KG1 (cell line): Measurements from ENCODE around the gene AP3D1.

Experiments
- DNase-seq: peaks from one replicate; lab custom pipeline; 2025; lab: John Stamatoyannopoulos, UW

The AP3D1 gene

GRCh38 chr19:2126879-2127518, 24.4 kb downstream of the AP3D1 start:
- no peak for DNase-seq

DNA sequence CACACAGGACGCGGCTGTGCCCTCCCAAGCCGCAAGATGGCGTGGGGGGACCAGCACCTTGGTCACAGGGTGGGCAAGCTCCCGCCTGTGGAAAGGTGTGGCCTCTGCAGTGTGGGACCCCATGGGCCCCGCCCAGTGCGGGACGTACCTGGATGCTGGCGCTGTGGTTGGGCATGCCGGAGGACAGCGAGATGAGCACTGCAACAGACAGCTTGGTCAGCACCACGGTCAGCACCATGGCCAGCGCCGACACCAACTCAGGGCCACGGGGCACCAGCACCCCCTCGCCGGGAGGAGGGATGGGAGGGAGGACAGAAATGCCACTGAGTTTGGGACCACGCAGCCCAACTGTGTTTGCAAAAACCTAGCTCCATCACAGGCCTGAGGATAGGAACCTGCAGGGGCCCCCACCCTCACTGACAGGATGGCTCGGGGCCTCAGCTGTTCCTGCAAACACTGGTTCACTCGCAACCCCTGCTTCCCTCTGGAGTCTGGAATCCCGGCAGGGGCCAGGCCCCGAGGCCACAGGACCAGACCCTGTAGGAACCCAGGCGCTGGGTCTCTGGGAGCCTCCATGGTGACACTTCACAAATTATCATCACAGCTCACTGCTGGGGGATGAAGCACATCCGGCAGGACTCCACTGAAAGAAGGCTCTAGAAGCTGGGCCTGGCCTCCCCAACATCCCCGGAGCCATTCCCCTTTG, 27.5 kb downstream of the AP3D1 start:
- DNase-seq = no peak

DNA sequence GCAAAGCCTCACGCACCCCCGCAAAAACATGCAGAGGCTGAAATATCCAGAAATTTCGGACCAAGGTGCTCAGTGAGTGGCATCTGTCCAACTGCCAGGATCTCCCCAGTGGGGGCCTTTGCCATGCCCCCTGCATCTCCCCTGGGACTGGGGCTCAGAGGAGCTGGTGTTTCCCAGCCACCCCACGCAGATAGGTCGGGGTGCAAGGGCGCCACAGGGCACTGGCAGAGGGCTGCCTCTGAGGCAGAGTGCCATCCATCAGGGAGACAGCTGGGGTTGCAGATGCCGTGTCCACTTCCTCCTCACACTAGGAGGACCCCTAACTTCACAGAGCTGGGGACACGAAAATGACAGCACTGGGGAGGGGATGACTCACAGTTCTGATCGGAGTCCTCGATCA, 28.4 kb downstream of the AP3D1 start:
- DNase-seq = no peak

GRCh38 chr19:2122251-2122650, 29.1 kb downstream of the AP3D1 start:
- DNase-seq = no peak

DNA sequence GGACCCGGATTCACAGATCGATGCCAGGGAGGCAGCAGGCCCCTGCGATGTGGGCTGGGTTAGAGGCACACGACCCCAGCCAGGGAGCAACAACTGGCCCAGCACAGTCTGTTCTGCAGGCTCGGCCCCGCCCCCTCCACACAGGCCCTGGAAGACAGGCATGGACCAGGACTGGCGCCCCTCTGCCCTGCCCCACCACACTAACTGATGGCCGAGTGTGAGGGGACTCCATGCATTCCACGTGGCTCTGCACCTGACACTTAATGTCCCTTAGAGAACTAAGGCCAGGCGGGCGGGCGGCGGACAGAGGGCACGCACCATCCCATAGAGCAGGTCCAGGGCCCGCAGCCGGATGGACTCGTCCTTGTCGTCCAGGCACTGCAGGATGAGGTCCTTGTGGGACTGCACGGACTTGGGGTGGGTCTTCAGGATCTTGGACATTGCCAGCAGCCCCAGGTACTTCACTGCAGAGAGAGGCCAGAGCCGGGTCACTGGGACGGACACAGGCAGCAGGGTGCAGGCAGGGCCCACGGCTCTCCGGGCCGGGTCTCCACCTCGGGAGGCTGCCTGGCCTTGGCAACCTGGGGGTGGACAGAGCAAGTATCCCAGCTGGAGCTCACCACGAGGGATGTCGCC, 29.8 kb downstream of the AP3D1 start:
- DNase-seq = no peak

GRCh38 chr19:2120821-2121220, 30.5 kb downstream of the AP3D1 start:
- DNase-seq = no peak

DNA sequence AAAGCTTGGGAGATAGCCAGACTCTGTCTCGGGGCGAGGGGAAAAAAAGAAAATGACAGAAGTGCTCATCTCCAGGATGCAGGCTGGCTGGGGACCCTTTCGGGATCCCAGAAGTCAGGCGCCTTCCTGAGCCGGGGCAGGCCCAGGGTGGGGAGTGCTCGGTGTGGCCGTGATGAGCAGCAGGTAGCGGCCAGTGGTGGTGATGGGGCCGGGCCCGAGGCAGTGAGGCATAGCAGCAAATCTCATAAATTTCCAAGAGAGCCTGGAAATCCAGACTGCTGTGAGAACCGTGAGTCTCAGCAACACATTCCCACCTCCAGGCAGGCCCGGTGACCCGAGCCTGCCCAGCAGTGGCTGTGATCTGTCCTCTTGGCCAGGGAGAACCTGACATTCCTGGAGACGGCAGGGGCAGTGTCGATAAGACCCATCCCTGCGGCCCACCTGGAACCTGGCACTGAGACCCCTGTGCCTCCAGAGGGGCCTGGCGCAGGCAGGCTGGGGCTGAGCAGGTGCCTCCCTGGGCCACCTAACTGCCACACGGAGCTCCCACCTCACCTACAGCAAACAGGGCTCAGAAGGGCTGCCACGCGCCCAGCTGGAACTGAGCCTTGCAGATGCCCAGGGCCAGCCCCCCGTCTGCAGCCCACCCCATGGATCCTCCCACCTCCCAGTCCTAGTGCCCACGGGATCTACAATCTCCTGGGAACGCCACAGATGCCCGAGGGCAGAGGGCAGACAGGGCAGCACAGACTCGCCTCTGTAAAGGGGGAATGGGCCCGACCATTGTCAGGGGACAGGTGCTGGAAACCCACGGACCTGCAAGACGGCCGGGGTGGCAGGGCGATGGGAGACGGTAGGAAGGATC, 31.2 kb downstream of the AP3D1 start:
- no peak for DNase-seq

GRCh38 chr19:2118438-2118837, 32.9 kb downstream of the AP3D1 start:
- DNase-seq = no peak

DNA sequence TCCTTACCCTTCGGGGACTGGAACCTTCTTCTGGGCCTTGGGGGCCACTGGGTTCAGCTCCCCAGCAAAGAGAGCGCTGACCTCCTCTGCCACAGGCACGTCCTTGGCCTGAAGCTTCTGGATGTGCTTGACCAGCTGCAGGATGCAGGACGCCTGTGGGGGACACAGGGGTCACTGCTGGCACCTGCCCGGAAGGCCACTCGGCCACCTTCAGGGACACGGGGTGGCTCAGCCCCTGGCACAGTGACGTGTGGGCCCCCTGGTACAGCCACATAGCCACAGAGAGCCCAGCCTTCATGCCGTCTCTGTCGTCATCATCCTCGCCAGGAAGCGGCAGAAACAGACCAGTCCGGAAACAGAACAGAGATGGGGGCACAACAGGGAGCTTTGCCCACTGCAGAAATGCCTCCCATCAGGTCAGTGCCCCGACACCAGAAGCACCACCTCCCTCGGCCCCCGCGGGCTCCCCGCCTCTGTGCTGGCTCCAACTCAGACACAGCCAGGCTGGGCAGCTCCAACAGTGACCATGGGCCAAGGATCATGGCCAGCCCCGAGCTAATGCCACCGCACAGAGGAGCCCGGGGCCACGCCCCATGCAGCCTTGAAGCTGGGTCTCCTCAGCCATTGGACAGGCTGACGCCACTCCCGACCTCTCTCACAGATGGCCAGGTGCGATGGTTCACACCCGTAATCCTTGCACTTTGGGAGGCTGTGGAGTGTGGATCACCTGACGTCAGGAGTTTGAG, 34.0 kb downstream of the AP3D1 start:
- no peak for DNase-seq

DNA sequence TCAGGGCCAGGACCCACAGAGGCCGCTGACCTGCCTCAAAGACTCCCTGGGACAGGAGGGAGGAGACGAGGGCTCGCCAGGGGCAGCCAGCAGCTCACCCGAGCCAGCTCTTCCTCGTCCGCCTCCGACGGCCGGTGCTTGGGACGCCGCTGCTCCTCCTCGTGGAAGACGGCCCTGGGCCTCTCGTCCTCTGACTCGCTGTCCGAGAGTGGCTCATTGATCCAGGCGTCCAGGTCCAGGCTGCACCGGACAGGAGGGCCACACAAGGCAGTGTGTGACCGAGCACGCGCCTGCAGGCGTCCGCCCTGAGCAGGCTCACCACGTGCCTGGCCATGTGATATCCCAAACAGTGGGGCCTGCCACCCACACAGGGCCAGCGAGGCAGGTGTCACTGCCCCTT, 34.9 kb downstream of the AP3D1 start:
- DNase-seq = no peak

DNA sequence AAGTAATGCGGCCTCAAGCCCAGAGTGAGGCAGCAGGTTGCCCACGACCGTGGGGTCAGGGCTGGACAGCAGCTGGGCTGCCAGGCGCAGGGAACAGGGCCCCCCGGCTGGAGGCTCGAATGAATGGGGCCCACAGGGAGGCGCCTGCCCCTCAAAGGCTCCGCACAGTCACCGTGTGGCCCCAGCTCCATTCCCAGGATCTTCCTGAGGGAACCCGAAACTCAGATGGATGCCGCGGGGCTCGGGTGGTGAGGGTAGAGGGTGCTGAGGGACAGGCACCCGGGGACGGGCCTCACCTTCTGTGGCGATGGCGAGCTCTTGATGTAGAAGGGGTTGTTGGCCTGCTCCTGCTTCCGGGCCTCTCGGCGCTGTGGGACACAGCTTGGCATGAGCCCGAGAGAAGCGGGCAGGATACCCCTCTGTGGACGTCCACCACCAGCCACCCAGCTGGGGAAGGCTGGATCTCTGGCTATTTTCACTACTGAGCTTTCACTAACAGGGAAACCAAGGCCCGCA, 35.4 kb downstream of the AP3D1 start:
- no peak for DNase-seq

DNA sequence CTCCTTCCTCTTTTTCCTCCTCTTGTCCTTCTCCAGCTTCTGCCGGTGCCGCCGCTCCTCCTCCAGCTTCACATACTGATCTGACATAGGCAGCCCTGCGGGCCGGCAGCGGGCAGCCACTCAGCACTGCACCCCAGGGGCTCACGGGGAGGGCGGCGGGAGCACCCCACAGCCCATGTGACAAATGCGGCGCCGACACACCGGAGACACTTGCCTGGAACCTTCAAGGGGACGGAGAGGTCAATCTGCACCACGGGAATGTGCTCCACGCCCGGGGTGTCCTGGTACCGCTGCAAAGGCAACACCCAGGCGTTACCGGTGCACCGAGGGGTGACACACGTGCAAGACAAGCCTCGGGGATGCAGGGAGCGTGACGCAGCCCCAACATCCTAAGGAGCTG, 36.0 kb downstream of the AP3D1 start:
- DNase-seq = no peak

- no peak for DNase-seq
These were observed 36.5 kb downstream of the AP3D1 start for GRCh38 chr19:2114821-2115220.

DNA sequence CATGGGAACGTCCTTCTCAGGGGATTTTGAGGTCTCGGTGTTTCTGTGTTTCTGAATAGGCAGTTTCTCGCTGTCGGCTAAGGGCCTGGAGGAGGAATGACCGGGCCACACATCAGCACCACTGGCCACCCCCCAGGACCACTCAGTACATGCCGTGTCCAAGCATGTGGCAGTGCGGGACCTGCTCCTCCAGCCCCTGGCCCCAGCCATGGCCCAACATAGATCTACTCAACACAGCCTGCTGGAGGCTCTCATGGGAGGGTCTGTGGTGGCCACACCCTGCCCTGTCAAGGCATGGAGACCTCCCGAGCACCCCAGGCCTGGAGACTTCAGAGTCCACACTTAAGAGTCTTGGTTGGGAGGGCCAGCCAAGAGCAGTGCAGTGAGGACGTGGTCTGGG, 37.1 kb downstream of the AP3D1 start:
- no peak for DNase-seq

- DNase-seq = no peak
These were observed 37.7 kb downstream of the AP3D1 start for GRCh38 chr19:2113439-2114211.

GRCh38 chr19:2112516-2113320, 38.6 kb downstream of the AP3D1 start:
- no peak for DNase-seq

DNA sequence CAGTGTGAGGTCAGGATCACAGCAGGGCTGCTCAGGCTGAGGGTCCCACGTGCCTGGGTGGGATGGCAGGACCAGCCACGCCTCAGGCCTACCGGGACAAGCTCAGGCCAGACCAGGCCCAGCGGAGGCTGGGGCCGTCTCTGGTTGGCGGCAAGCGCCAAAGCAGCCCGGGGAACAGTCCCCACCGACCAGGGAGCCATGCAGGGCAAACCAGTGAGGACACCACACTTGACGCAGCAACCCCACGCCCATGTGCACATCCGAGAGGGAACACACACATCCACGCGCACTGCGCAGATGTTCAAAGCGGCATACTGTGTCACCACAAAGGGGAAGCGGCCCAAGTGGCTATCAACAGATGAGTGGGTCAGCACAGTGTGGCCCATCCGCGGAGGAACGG, 39.5 kb downstream of the AP3D1 start:
- DNase-seq = no peak

GRCh38 chr19:2111425-2111824, 39.9 kb downstream of the AP3D1 start:
- DNase-seq = no peak

DNA sequence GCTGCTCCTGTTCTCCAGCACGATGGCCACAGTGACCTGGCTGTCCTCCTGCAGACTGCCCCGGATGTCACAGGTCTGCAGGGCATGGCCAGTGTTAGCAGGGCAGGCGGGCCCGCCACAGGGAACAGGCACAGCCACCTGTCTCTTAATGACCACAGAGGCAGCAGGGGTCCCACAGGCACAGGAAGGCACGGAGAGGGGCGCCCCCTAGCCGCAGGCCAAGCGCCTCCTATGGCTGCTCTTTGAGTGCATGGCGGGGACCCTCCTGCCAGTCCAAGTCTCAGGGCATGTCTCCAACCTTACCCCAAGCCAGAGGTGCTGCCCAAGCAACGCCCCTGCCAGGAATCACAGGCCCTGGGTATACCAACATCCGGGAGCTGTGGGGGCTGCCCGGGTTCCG, 40.5 kb downstream of the AP3D1 start:
- no peak for DNase-seq
